ENCODE measurements around the gene GALNT14.

DNA sequence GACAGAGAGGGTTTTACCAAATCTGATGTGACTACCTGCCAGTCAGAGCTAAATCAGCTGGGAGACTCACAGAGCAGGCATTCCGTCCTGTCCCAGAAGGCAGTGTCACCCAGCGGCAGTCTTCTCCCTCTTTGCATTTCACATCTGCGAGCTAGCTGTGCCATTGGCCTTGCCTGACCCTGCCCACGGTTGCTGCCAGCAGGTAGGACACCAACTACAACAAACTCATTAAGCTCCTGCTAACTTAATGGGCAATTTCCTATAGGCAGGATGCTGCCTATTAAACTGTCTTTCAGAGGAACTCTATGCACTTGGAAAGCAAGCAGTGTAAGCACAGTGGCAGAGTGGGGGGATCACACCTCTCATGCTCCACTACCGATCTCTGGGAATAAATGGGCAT, 214.6 kb downstream of the GALNT14 start:
- TF ChIP-seq CTCF (IDR thresholded peaks at IDR 0.05) = no peak
- TF ChIP-seq EZH2 (IDR thresholded peaks at IDR 0.05; ENCODE audit: borderline replicate concordance, insufficient read depth, low read depth, low read length, poor library complexity, severe bottlenecking) = no peak

Measured in B cell (primary cell).